GM06990 (cell line): ENCODE results near the gene SLC27A6.

Experiments used
- DNase-seq: peaks from one replicate; pipeline ENCODE4 v3.0.0-alpha.2; 2011; ENCODE audit not compliant: insufficient read length; ENCODE audit errors: extremely low read depth
- H3K27me3 ChIP-seq: replicated peaks from 2 replicates; pipeline ENCODE4 v1.6.0; 2011; ENCODE audit warnings: low read length; ENCODE audit not compliant: control insufficient read depth, insufficient read depth
- H3K36me3 ChIP-seq: 2 replicates; pipeline ENCODE4 v1.5.1; 2011; ENCODE audit warnings: low read length; ENCODE audit not compliant: control insufficient read depth, insufficient read depth
- H3K4me3 ChIP-seq: replicated peaks from 2 replicates; pipeline ENCODE4 v1.5.1; 2011; ENCODE audit warnings: low read depth, mild to moderate bottlenecking, control low read depth, low read length
- TF ChIP-seq, protein P1 (sequence below): IDR thresholded peaks from 2 replicates; pipeline ENCODE4 v1.5.1; 2011; ENCODE audit warnings: low read length, control low read depth, mild to moderate bottlenecking, inconsistent platforms; ENCODE audit not compliant: insufficient read depth, poor library complexity, severe bottlenecking

The SLC27A6 gene

DNA sequence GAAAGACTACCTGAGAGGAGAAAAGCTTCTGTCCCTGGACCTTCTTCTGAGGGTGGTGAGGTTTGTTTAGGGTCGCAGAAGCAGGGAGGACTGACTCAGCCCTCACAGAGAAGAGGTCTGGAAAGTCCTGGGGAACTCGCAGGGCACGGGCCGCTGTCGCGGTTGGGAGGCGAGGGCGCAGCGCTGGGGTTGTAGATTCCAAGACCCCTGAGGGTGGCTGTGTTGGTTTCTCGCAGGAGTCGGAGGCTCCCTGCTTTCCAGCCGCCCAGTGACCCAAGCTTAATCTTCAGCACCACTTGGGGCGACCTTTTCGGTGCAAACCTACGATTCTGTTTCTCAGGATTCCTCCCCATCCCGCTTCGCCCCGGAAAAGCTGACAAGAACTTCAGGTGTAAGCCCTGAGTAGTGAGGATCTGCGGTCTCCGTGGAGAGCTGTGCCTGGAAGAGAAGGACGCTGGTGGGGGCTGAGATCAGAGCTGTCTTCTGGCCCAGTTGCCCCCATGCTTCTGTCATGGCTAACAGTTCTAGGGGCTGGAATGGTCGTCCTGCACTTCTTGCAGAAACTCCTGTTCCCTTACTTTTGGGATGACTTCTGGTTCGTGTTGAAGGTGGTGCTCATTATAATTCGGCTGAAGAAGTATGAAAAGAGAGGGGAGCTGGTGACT, 482 bp downstream of the SLC27A6 start:
- no peak for DNase-seq
- Histone ChIP-seq H3K36me3 (no peaks in the 10 kb centered on the region), H3K27me3 (no peaks in the 10 kb centered on the region), H3K4me3 (no peak overlapping the region)
- TF ChIP-seq, protein P1, sequence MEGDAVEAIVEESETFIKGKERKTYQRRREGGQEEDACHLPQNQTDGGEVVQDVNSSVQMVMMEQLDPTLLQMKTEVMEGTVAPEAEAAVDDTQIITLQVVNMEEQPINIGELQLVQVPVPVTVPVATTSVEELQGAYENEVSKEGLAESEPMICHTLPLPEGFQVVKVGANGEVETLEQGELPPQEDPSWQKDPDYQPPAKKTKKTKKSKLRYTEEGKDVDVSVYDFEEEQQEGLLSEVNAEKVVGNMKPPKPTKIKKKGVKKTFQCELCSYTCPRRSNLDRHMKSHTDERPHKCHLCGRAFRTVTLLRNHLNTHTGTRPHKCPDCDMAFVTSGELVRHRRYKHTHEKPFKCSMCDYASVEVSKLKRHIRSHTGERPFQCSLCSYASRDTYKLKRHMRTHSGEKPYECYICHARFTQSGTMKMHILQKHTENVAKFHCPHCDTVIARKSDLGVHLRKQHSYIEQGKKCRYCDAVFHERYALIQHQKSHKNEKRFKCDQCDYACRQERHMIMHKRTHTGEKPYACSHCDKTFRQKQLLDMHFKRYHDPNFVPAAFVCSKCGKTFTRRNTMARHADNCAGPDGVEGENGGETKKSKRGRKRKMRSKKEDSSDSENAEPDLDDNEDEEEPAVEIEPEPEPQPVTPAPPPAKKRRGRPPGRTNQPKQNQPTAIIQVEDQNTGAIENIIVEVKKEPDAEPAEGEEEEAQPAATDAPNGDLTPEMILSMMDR = no peak

DNA sequence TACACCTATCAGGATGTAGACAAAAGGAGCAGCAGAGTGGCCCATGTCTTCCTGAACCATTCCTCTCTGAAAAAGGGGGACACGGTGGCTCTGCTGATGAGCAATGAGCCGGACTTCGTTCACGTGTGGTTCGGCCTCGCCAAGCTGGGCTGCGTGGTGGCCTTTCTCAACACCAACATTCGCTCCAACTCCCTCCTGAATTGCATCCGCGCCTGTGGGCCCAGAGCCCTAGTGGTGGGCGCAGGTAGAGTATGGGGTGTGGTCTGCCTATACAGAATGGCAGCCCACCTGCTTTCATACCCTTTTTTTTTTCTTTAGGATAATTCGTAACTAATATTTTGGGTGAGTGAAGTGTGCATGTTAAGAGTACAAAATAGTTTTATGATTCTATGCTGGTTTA, 1.1 kb downstream of the SLC27A6 start:
- H3K27me3 ChIP-seq = no peaks in the 10 kb centered on the region
- H3K4me3 ChIP-seq = no peak overlapping the region
- no peaks in the 10 kb centered on the region for H3K36me3 ChIP-seq
- TF ChIP-seq, protein P1 = no peak
- no peak for DNase-seq

DNA sequence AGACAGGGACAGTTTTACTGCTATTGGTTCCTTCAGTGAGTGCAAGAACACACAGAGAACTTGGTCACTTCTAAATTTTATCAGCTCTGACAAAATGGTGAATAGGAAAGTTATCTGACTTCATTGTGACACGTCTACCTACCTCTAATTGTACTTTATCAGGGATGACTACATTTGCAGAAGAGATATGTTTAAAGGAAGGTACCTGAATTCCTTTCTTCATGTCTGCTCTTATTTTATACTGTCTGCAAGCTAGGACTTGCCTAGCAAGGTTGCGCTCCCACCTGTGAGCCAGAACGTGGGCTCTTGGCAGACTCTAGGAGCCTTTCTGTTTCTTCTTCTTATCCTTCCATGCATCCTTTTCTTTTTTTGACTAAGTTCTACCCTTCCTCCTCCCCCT, 1.6 kb downstream of the SLC27A6 start:
- no peak for DNase-seq
- H3K4me3 ChIP-seq = no peak overlapping the region
- H3K36me3 ChIP-seq = no peaks in the 10 kb centered on the region
- no peaks in the 10 kb centered on the region for H3K27me3 ChIP-seq
- TF ChIP-seq, protein P1 = no peak

DNA sequence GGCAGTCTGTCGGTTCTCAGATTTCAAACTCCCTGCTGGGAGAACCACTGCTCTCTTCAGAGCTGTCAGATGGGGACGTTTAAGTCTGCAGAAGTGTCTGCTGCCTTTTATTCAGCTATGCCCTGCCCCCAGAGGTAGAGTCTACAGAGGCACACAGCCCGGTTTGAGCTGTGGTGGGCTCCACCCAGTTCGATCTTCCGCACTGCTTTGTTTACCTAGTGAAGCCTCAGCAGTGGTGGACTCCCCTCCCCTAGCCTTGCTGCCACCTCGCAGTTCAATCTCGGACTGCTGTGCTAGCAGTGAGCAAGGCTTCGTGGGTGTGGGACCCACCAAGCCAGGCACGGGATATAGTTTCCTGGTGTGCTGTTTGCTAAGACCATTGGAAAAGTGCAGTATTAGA, 8.0 kb downstream of the SLC27A6 start:
- Histone ChIP-seq H3K36me3 (no peaks in the 10 kb centered on the region), H3K4me3 (no peak overlapping the region), H3K27me3 (no peaks in the 10 kb centered on the region)
- TF ChIP-seq, protein P1 = no peak
- DNase-seq = no peak

DNA sequence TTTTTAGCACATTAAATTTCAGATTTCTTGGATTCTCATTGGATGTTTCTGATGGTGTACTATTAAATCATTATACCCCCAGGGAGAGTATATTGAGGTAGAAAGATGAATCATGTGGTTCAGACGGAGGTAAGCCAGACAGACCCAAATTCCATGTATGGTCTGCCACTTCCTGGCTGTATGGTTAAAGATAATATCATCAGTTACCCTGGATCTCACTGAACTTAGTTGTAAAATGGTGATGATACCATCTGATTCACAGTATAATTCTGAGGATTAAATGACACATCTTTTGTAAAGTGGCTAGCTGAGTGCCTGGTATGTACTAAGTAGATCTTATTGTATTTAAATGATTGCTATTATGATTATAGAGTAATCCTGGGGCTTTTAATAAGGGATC, 9.3 kb downstream of the SLC27A6 start:
- no peaks in the 10 kb centered on the region for H3K36me3 ChIP-seq
- TF ChIP-seq, protein P1 = no peak
- DNase-seq = no peak
- H3K27me3 ChIP-seq = no peaks in the 10 kb centered on the region
- no peak overlapping the region for H3K4me3 ChIP-seq

DNA sequence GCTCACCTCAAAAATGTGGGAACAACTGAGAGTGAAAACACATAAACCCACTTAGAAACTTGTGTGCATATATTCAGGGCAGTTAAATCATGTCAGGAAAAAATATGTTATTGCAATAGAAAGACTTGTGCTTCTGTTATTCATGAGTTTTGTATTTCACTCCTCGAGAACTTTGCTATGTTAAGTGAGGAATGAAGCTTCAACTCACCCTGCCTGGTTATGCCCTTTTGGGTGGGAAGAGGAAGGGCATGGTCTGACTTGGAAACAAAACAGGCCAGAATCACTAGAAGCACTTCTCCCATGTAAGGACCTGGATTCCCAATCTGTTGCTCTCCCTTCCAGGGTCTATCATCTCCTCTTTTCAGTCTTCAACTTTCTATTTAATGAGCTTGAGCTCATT, 14.5 kb downstream of the SLC27A6 start:
- Histone ChIP-seq H3K4me3 (no peak overlapping the region), H3K36me3 (no peaks in the 10 kb centered on the region), H3K27me3 (no peaks in the 10 kb centered on the region)
- DNase-seq = no peak
- TF ChIP-seq, protein P1 = no peak
